HG02885 (cell line): ENCODE measurements around the gene TMCO4.
A peak's percentile ranks its signal among the peaks of the same experiment; 100 is the strongest.
"Not testable (repeated sequence)": the region's sequence is repeated elsewhere in the genome, so short reads cannot be mapped to it uniquely, and the experiment has no call there.

Source experiments
- ATAC-seq: cut with Tn5 transposase; IDR thresholded peaks from one replicate; pipeline ENCODE4 v1.9.1; 2021; ENCODE audit warnings: mild to moderate bottlenecking; ENCODE audit not compliant: unreplicated experiment, poor library complexity

The TMCO4 gene

GRCh38 chr1:19799230-19800075 is at the start of gene TMCO4:
TSS of gene TMCO4 (minus strand) at chr1:19799916. CDS start at chr1:19780758, 19,158 bp downstream.
- peak; percentile 76 for ATAC-seq

- ATAC-seq, result not testable (repeated sequence)
Measured at GRCh38 chr1:19849307-19849706, 49.6 kb upstream of the TMCO4 start.

GRCh38 chr1:19847334-19847733 is 47.6 kb upstream of the TMCO4 start:
- ATAC-seq, result not testable (repeated sequence)

- no peak for ATAC-seq
Measured at GRCh38 chr1:19846338-19846737, 46.6 kb upstream of the TMCO4 start.

- ATAC-seq, result no peak
Measured at GRCh38 chr1:19845555-19845954, 45.8 kb upstream of the TMCO4 start.

- no peak for ATAC-seq
Measured at GRCh38 chr1:19844731-19845495, 45.2 kb upstream of the TMCO4 start.

- ATAC-seq, result no peak
Measured at GRCh38 chr1:19840228-19840627, 40.5 kb upstream of the TMCO4 start.

- no peak for ATAC-seq
Measured at GRCh38 chr1:19837866-19838265, 38.1 kb upstream of the TMCO4 start.

GRCh38 chr1:19835578-19835977 is 35.9 kb upstream of the TMCO4 start:
- no peak for ATAC-seq

GRCh38 chr1:19831441-19831840 is 31.7 kb upstream of the TMCO4 start:
- ATAC-seq, result no peak

- no peak for ATAC-seq
Measured at GRCh38 chr1:19828546-19828945, 28.8 kb upstream of the TMCO4 start.

GRCh38 chr1:19825298-19825697 is 25.6 kb upstream of the TMCO4 start:
- ATAC-seq, result no peak

- no peak for ATAC-seq
Measured at GRCh38 chr1:19824541-19824940, 24.8 kb upstream of the TMCO4 start.

- ATAC-seq, result no peak
Measured at GRCh38 chr1:19824036-19824435, 24.3 kb upstream of the TMCO4 start.

GRCh38 chr1:19819701-19820100 is 20.0 kb upstream of the TMCO4 start:
- no peak for ATAC-seq

- no peak for ATAC-seq
Measured at GRCh38 chr1:19818324-19818723, 18.6 kb upstream of the TMCO4 start.

- ATAC-seq, result no peak
Measured at GRCh38 chr1:19817160-19817559, 17.4 kb upstream of the TMCO4 start.

GRCh38 chr1:19816737-19817086 is 17.0 kb upstream of the TMCO4 start:
- ATAC-seq, result not testable (repeated sequence)

- no peak for ATAC-seq
Measured at GRCh38 chr1:19815801-19816736, 16.4 kb upstream of the TMCO4 start.

- ATAC-seq, result no peak
Measured at GRCh38 chr1:19814681-19815503, 15.2 kb upstream of the TMCO4 start, which contains the start of gene RNF186. TSS of gene RNF186 (minus strand) at chr1:19815283. CDS start at chr1:19815101, 182 bp downstream.
